Measurements from ENCODE around the gene LRMDA. TPM values are rescaled to one million over a fixed set of nuclear protein-coding genes. Genes with fewer than 3 reads are reported as not detected.

The LRMDA gene
- total RNA-seq, result 7.3 TPM

DNA sequence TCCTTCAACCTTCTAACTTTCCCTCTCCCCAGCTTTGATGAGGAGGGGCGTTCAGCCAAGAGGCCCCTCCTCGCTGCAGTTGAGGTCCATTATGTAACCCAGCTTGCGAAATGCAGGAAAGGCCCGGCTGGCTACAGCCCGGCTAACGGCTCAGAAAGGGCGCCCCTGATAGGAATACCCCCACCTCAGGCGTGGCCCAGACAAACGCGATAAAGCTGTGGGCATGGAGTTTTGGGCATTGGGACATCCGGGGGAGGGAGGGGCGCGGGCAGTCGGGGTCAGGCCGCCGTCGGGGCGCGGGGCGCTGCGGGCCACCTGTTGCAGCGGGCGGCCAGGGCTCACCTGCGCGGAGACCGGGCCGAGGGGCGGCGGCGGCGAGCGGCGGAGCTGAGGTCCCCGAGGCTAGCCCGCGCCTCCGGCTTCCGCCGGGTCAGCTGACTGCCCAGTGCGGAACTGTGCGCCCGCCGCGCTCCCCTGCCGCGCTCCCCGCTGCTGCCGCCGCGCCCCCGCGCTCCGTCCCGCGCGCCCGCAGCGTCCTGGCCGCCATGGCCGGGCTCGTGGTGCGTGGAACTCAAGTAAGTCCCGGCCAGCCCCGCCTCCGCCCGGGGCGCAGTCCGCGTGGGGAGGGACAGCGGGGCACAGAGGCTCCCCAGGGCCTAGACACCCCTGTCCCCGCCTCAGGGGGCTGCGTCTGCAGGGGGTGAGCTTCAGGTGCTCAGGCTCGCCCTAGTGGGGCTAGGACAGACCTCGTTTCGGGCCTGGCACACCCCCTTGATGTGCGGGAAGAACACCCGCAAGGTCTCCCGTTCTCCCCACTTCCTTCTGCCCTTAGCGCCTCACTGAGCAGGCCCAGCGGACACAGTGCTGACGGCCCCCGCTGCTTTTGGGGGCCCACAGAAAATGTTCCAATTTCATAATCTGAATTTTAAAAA lies at the start of gene LRMDA:
TSS of gene LRMDA (plus strand) at position 445 of the 932 bp plus-strand sequence.
- peaks cover 12 to 30% (median 15%) of the 10 kb centered on the region in 3 donors for H3K4me1 ChIP-seq (ENCODE audit: control insufficient read depth in 3 of 3, insufficient read depth in 3 of 3, low read length in 3 of 3)
- peak within 1 kb of the TSS; percentile 51 for H3K27ac ChIP-seq (ENCODE audit: low read depth, low read length)
- no peaks in the 10 kb centered on the region for H3K36me3 ChIP-seq (ENCODE audit: control insufficient read depth in 3 of 3, insufficient read depth in 3 of 3, low read length in 3 of 3)
- peak within 1 kb of the TSS; percentile 53 to 80 (median 67) for H3K9ac ChIP-seq (ENCODE audit: low read depth in 1 of 3, low read length in 3 of 3)
- peak within 1 kb of the TSS; percentile 74 to 77 (median 74) for H3K4me3 ChIP-seq (ENCODE audit: low read length in 3 of 3)
- H3K9me3 ChIP-seq (ENCODE audit: control insufficient read depth in 3 of 3, low read length in 3 of 3), result no peaks in the 10 kb centered on the region
- H3K27me3 ChIP-seq (ENCODE audit: control insufficient read depth in 3 of 3, insufficient read depth in 3 of 3, low read length in 3 of 3), result peaks cover 0 to 23% (median 7%) of the 10 kb centered on the region in 3 donors

GRCh38 chr10:75386128-75386527 lies 45.3 kb upstream of the LRMDA start:
- no peaks in the 10 kb centered on the region for H3K4me1 ChIP-seq (ENCODE audit: control insufficient read depth in 3 of 3, insufficient read depth in 3 of 3, low read length in 3 of 3)
- H3K9ac ChIP-seq (ENCODE audit: low read depth in 1 of 3, low read length in 3 of 3), result no peak overlapping the region
- H3K9me3 ChIP-seq (ENCODE audit: control insufficient read depth in 3 of 3, low read length in 3 of 3), result peaks cover 0 to 9% (median 2%) of the 10 kb centered on the region in 3 donors
- peaks cover 0 to 9% (median 0%) of the 10 kb centered on the region in 3 donors for H3K27me3 ChIP-seq (ENCODE audit: control insufficient read depth in 3 of 3, insufficient read depth in 3 of 3, low read length in 3 of 3)
- no peak overlapping the region for H3K4me3 ChIP-seq (ENCODE audit: low read length in 3 of 3)
- no peak overlapping the region for H3K27ac ChIP-seq (ENCODE audit: low read depth, low read length)
- no peaks in the 10 kb centered on the region for H3K36me3 ChIP-seq (ENCODE audit: control insufficient read depth in 3 of 3, insufficient read depth in 3 of 3, low read length in 3 of 3)

DNA sequence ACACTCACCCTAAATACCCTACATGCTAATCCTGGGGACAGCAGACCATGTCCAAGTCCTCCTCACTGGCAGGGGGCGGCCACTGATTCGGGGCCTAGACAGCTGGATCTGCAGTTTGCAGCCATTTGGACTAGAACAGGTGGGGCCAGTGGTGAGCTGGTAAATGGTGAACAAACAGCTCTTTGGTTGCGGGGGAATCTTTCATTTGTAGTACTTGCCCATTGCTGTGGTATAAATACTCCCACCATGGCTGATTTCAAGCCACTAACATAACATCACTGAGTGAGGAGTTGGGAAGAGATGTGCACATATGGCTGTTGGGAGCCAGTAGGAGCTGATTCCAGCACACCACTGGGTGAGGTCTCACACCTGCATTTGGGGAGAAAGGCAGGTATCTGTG lies 43.3 kb upstream of the LRMDA start:
- Histone ChIP-seq H3K4me3 (ENCODE audit: low read length in 3 of 3) (no peak overlapping the region), H3K9me3 (ENCODE audit: control insufficient read depth in 3 of 3, low read length in 3 of 3) (peaks cover 0 to 9% (median 2%) of the 10 kb centered on the region in 3 donors), H3K27me3 (ENCODE audit: control insufficient read depth in 3 of 3, insufficient read depth in 3 of 3, low read length in 3 of 3) (peaks cover 0 to 18% (median 0%) of the 10 kb centered on the region in 3 donors), H3K4me1 (ENCODE audit: control insufficient read depth in 3 of 3, insufficient read depth in 3 of 3, low read length in 3 of 3) (no peaks in the 10 kb centered on the region), H3K27ac (ENCODE audit: low read depth, low read length) (no peak overlapping the region), H3K36me3 (ENCODE audit: control insufficient read depth in 3 of 3, insufficient read depth in 3 of 3, low read length in 3 of 3) (no peaks in the 10 kb centered on the region), H3K9ac (ENCODE audit: low read depth in 1 of 3, low read length in 3 of 3) (no peak overlapping the region)

- H3K4me3 ChIP-seq (ENCODE audit: low read length in 3 of 3), result no peak overlapping the region
- no peak overlapping the region for H3K27ac ChIP-seq (ENCODE audit: low read depth, low read length)
- no peak overlapping the region for H3K9ac ChIP-seq (ENCODE audit: low read depth in 1 of 3, low read length in 3 of 3)
- peaks cover 4 to 34% (median 9%) of the 10 kb centered on the region in 3 donors for H3K27me3 ChIP-seq (ENCODE audit: control insufficient read depth in 3 of 3, insufficient read depth in 3 of 3, low read length in 3 of 3)
- H3K4me1 ChIP-seq (ENCODE audit: control insufficient read depth in 3 of 3, insufficient read depth in 3 of 3, low read length in 3 of 3), result peaks cover 0 to 5% (median 4%) of the 10 kb centered on the region in 3 donors
- H3K36me3 ChIP-seq (ENCODE audit: control insufficient read depth in 3 of 3, insufficient read depth in 3 of 3, low read length in 3 of 3), result no peaks in the 10 kb centered on the region
- peaks cover 0 to 9% (median 2%) of the 10 kb centered on the region in 3 donors for H3K9me3 ChIP-seq (ENCODE audit: control insufficient read depth in 3 of 3, low read length in 3 of 3)
Measured at GRCh38 chr10:75390178-75390577, 41.2 kb upstream of the LRMDA start.

- no peak overlapping the region for H3K27ac ChIP-seq (ENCODE audit: low read depth, low read length)
- H3K27me3 ChIP-seq (ENCODE audit: control insufficient read depth in 3 of 3, insufficient read depth in 3 of 3, low read length in 3 of 3), result peaks cover 13 to 49% (median 20%) of the 10 kb centered on the region in 3 donors
Measured at GRCh38 chr10:75392271-75392670, 39.2 kb upstream of the LRMDA start.

DNA sequence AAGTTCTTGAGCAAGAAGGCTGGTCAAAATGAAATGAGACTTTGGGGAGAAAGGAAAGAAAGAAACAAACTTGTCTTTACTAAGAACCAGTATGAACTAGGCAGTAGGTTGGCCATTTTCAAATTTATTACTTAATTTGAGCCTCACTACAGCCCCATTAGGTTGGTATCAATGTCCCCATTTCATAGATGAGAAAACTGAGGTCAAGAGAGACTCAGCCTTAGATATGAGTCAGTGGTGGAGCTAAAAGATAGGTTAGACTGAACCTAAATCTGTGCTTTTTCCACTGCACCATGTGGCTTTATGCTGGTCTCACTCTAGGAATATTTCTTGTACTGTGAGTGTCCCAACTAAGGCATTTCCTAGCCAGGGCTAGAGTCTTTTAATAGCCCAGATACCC lies 38.7 kb upstream of the LRMDA start:
- H3K27ac ChIP-seq (ENCODE audit: low read depth, low read length), result no peak overlapping the region
- H3K27me3 ChIP-seq (ENCODE audit: control insufficient read depth in 3 of 3, insufficient read depth in 3 of 3, low read length in 3 of 3), result peaks cover 13 to 53% (median 20%) of the 10 kb centered on the region in 3 donors
- no peaks in the 10 kb centered on the region for H3K9me3 ChIP-seq (ENCODE audit: control insufficient read depth in 3 of 3, low read length in 3 of 3)
- peaks cover 0 to 12% (median 7%) of the 10 kb centered on the region in 3 donors for H3K4me1 ChIP-seq (ENCODE audit: control insufficient read depth in 3 of 3, insufficient read depth in 3 of 3, low read length in 3 of 3)
- no peak overlapping the region for H3K9ac ChIP-seq (ENCODE audit: low read depth in 1 of 3, low read length in 3 of 3)
- H3K4me3 ChIP-seq (ENCODE audit: low read length in 3 of 3), result no peak overlapping the region
- no peaks in the 10 kb centered on the region for H3K36me3 ChIP-seq (ENCODE audit: control insufficient read depth in 3 of 3, insufficient read depth in 3 of 3, low read length in 3 of 3)

More at GRCh38 chr10:75392271-75392670, 39.2 kb upstream of the LRMDA start:
- Histone ChIP-seq H3K9ac (ENCODE audit: low read depth in 1 of 3, low read length in 3 of 3) (no peak overlapping the region), H3K9me3 (ENCODE audit: control insufficient read depth in 3 of 3, low read length in 3 of 3) (no peaks in the 10 kb centered on the region), H3K4me1 (ENCODE audit: control insufficient read depth in 3 of 3, insufficient read depth in 3 of 3, low read length in 3 of 3) (peaks cover 0 to 12% (median 7%) of the 10 kb centered on the region in 3 donors), H3K36me3 (ENCODE audit: control insufficient read depth in 3 of 3, insufficient read depth in 3 of 3, low read length in 3 of 3) (no peaks in the 10 kb centered on the region), H3K4me3 (ENCODE audit: low read length in 3 of 3) (no peak overlapping the region)

- no peaks in the 10 kb centered on the region for H3K9me3 ChIP-seq (ENCODE audit: control insufficient read depth in 3 of 3, low read length in 3 of 3)
- H3K36me3 ChIP-seq (ENCODE audit: control insufficient read depth in 3 of 3, insufficient read depth in 3 of 3, low read length in 3 of 3), result peaks cover 0 to 4% (median 2%) of the 10 kb centered on the region in 3 donors
- peaks cover 0 to 14% (median 12%) of the 10 kb centered on the region in 3 donors for H3K4me1 ChIP-seq (ENCODE audit: control insufficient read depth in 3 of 3, insufficient read depth in 3 of 3, low read length in 3 of 3)
- no peak overlapping the region for H3K9ac ChIP-seq (ENCODE audit: low read depth in 1 of 3, low read length in 3 of 3)
- H3K27me3 ChIP-seq (ENCODE audit: control insufficient read depth in 3 of 3, insufficient read depth in 3 of 3, low read length in 3 of 3), result peaks cover 13 to 62% (median 20%) of the 10 kb centered on the region in 3 donors
- H3K27ac ChIP-seq (ENCODE audit: low read depth, low read length), result no peak overlapping the region
- no peak overlapping the region for H3K4me3 ChIP-seq (ENCODE audit: low read length in 3 of 3)
Measured at GRCh38 chr10:75394221-75394620, 37.2 kb upstream of the LRMDA start.

DNA sequence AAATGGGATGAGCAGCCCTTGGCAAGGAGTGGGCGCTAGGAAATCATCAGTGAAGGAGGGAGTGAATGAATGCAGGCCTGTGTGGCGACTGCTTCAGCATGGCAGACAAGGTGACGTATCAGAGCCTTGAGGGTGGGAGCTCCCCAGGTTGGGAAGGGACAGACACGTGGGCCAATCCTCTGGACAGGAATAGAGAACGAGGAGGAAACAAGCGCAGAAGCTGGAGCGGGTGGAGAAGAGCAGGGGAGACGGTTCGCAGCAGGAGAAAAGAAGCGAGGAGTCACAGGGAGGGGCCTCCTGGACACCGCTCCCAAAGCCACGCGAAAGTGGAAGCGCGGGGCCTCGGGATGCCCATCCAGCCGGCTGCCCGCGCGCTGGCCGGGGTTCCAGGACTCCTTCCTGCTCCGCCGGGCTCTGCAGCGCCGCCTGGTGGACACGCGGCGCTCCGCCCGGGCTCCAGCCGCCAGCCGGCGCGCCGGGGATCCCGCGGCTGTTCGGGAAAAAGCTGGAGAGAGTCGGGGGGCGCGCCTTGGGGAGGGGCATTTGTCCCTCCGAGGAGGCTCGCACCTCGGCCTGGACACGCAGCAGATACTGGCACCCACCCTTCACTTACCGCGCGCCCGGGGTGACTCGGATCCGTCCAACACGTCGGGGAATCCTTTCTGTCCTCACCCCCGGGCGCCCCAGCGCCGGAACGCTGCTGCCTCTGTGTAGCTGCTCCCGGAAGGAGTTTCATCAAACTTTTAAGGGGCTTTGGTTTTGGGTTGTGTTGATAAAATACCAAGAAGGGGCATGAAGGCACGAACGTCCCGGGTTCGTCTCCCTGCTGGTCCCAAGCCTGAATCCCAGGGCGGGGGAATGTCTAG lies 36.1 kb upstream of the LRMDA start:
- peak overlapping the region; percentile 25 for H3K27ac ChIP-seq (ENCODE audit: low read depth, low read length)

GRCh38 chr10:75395932-75396630 lies 35.3 kb upstream of the LRMDA start:
- Histone ChIP-seq H3K4me1 (ENCODE audit: control insufficient read depth in 3 of 3, insufficient read depth in 3 of 3, low read length in 3 of 3) (peaks cover 5 to 25% (median 24%) of the 10 kb centered on the region in 3 donors), H3K36me3 (ENCODE audit: control insufficient read depth in 3 of 3, insufficient read depth in 3 of 3, low read length in 3 of 3) (peaks cover 0 to 4% (median 2%) of the 10 kb centered on the region in 3 donors), H3K9ac (ENCODE audit: low read depth in 1 of 3, low read length in 3 of 3) (peak overlapping the region in 2 of 3 donors; percentile 38 to 68), H3K4me3 (ENCODE audit: low read length in 3 of 3) (peak overlapping the region; percentile 38 to 45 (median 40)), H3K27ac (ENCODE audit: low read depth, low read length) (peak overlapping the region; percentile 25), H3K27me3 (ENCODE audit: control insufficient read depth in 3 of 3, insufficient read depth in 3 of 3, low read length in 3 of 3) (peaks cover 13 to 79% (median 20%) of the 10 kb centered on the region in 3 donors), H3K9me3 (ENCODE audit: control insufficient read depth in 3 of 3, low read length in 3 of 3) (no peaks in the 10 kb centered on the region)

More for the DNA sequence above, 36.1 kb upstream of the LRMDA start:
- Histone ChIP-seq H3K27me3 (ENCODE audit: control insufficient read depth in 3 of 3, insufficient read depth in 3 of 3, low read length in 3 of 3) (peaks cover 13 to 72% (median 20%) of the 10 kb centered on the region in 3 donors), H3K4me3 (ENCODE audit: low read length in 3 of 3) (peak overlapping the region; percentile 38 to 45 (median 40)), H3K9me3 (ENCODE audit: control insufficient read depth in 3 of 3, low read length in 3 of 3) (no peaks in the 10 kb centered on the region), H3K36me3 (ENCODE audit: control insufficient read depth in 3 of 3, insufficient read depth in 3 of 3, low read length in 3 of 3) (peaks cover 0 to 4% (median 2%) of the 10 kb centered on the region in 3 donors), H3K4me1 (ENCODE audit: control insufficient read depth in 3 of 3, insufficient read depth in 3 of 3, low read length in 3 of 3) (peaks cover 2 to 23% (median 20%) of the 10 kb centered on the region in 3 donors), H3K9ac (ENCODE audit: low read depth in 1 of 3, low read length in 3 of 3) (peak overlapping the region in 2 of 3 donors; percentile 38 to 68)
